Testis (tissue), 2 donors: ENCODE data around the gene TBCD.

Source experiments
- POLR2A ChIP-seq: fragments of 450-650 bp; IDR thresholded peaks from one replicate; pipeline ENCODE4 v1.6.1; 2017; ENCODE audit warnings: antibody characterized with exemption, mild to moderate bottlenecking, moderate library complexity
- TF ChIP-seq, protein P1 (sequence below), 3 experiments: fragments of 450-650 bp in 2 of 3; fragments of 200-600 bp in 1 of 3; sonication (generic) in 1 of 3; IDR thresholded peaks; one replicate each; pipeline ENCODE4 v1.5.1; 2016 to 2019; ENCODE audit warnings: antibody characterized with exemption in 3 of 3, mild to moderate bottlenecking in 2 of 3, moderate library complexity in 1 of 3

DNA sequence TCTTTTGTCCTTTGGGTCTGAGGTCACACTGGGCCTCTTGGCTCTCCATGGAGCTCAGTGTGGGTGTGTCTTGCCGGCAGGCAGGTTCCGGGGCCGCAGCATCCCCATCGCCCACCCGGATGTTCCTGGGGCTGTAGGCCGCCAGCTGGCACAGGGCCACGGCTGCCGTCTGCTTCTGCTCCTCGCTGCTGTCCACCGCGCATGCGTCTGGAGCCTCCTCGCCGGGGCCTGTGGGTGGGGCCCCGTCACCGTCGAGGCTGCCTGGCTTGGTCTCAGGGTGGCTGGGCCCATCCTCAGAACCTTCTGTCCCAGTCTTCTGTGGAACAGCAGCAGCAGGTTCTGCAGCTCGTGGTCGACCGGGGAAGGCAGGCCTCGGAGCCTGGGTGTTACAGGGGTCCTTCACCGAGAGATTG, 78.4 kb downstream of the TBCD start:
- TF ChIP-seq, protein P1, sequence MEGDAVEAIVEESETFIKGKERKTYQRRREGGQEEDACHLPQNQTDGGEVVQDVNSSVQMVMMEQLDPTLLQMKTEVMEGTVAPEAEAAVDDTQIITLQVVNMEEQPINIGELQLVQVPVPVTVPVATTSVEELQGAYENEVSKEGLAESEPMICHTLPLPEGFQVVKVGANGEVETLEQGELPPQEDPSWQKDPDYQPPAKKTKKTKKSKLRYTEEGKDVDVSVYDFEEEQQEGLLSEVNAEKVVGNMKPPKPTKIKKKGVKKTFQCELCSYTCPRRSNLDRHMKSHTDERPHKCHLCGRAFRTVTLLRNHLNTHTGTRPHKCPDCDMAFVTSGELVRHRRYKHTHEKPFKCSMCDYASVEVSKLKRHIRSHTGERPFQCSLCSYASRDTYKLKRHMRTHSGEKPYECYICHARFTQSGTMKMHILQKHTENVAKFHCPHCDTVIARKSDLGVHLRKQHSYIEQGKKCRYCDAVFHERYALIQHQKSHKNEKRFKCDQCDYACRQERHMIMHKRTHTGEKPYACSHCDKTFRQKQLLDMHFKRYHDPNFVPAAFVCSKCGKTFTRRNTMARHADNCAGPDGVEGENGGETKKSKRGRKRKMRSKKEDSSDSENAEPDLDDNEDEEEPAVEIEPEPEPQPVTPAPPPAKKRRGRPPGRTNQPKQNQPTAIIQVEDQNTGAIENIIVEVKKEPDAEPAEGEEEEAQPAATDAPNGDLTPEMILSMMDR (IDR thresholded peaks at IDR 0.05) = no peak
- no peak for TF ChIP-seq POLR2A
